ENCODE data around the gene SULT1A2.

SULT1A2 gene

GRCh38 chr16:28549301-28549899 lies 47.5 kb downstream of the SULT1A2 start:
- TF ChIP-seq EP300 (IDR thresholded peaks at IDR 0.05; ENCODE audit: borderline replicate concordance) (no peak), RAD21 (IDR thresholded peaks at IDR 0.05; ENCODE audit: low read depth) (peak; percentile 85)

GRCh38 chr16:28548306-28548802 lies 48.5 kb downstream of the SULT1A2 start:
- no peak for TF ChIP-seq TEAD4 (IDR thresholded peaks at IDR 0.05)

- no peak for TF ChIP-seq TAF1 (IDR thresholded peaks at IDR 0.05; ENCODE audit: low read depth)
- TF ChIP-seq YY1 (IDR thresholded peaks at IDR 0.05; ENCODE audit: low read depth), result no peak
- TF ChIP-seq REST (IDR thresholded peaks at IDR 0.05; ENCODE audit: low read depth), result no peak
- TF ChIP-seq TCF12 (IDR thresholded peaks at IDR 0.05; ENCODE audit: low read depth), result no peak
- no peak for TF ChIP-seq MAX (IDR thresholded peaks at IDR 0.05)
- no peak for TF ChIP-seq FOXM1 (IDR thresholded peaks at IDR 0.05; ENCODE audit: borderline replicate concordance, low read depth)
- no peak for TF ChIP-seq EP300 (IDR thresholded peaks at IDR 0.05; ENCODE audit: borderline replicate concordance)
- TF ChIP-seq ZBTB7A (IDR thresholded peaks at IDR 0.05; ENCODE audit: low read depth), result no peak
These were observed 50.2 kb downstream of the SULT1A2 start for GRCh38 chr16:28546626-28547025.

- TF ChIP-seq CEBPB (IDR thresholded peaks at IDR 0.05) (no peak), MAX (IDR thresholded peaks at IDR 0.05) (no peak), ZBTB7A (IDR thresholded peaks at IDR 0.05; ENCODE audit: low read depth) (no peak), RAD21 (IDR thresholded peaks at IDR 0.05; ENCODE audit: low read depth) (no peak), EGR1 (IDR thresholded peaks at IDR 0.05) (no peak), EP300 (IDR thresholded peaks at IDR 0.05; ENCODE audit: borderline replicate concordance) (no peak), REST (IDR thresholded peaks at IDR 0.05; ENCODE audit: low read depth) (no peak), FOXM1 (IDR thresholded peaks at IDR 0.05; ENCODE audit: borderline replicate concordance, low read depth) (no peak), TEAD4 (IDR thresholded peaks at IDR 0.05) (no peak), TCF12 (IDR thresholded peaks at IDR 0.05; ENCODE audit: low read depth) (no peak), NFIC (IDR thresholded peaks at IDR 0.05) (no peak)
These were observed 51.9 kb downstream of the SULT1A2 start for GRCh38 chr16:28544998-28545397.

GRCh38 chr16:28543072-28543471 lies 53.8 kb downstream of the SULT1A2 start:
- TF ChIP-seq REST (IDR thresholded peaks at IDR 0.05; ENCODE audit: low read depth) (no peak), TCF12 (IDR thresholded peaks at IDR 0.05; ENCODE audit: low read depth) (no peak), EGR1 (IDR thresholded peaks at IDR 0.05) (no peak), CREB1 (IDR thresholded peaks at IDR 0.05; ENCODE audit: low read depth) (no peak), MAX (IDR thresholded peaks at IDR 0.05) (no peak), CEBPB (IDR thresholded peaks at IDR 0.05) (no peak), ZBTB7A (IDR thresholded peaks at IDR 0.05; ENCODE audit: low read depth) (no peak), TAF1 (IDR thresholded peaks at IDR 0.05; ENCODE audit: low read depth) (no peak), FOXM1 (IDR thresholded peaks at IDR 0.05; ENCODE audit: borderline replicate concordance, low read depth) (no peak), RAD21 (IDR thresholded peaks at IDR 0.05; ENCODE audit: low read depth) (no peak), TEAD4 (IDR thresholded peaks at IDR 0.05) (no peak), NFIC (IDR thresholded peaks at IDR 0.05) (no peak), YY1 (IDR thresholded peaks at IDR 0.05; ENCODE audit: low read depth) (no peak), USF1 (IDR thresholded peaks at IDR 0.05) (no peak), EP300 (IDR thresholded peaks at IDR 0.05; ENCODE audit: borderline replicate concordance) (no peak)

All from Ishikawa (cell line).